GM12892 (cell line): ENCODE data around the gene ZBTB7C.

Source experiments
- POLR2A ChIP-seq: IDR thresholded peaks from 2 replicates; pipeline ENCODE4 v1.6.1; 2011; ENCODE audit warnings: low read depth, low read length, control low read depth
- TAF1 ChIP-seq: IDR thresholded peaks from 2 replicates; pipeline ENCODE4 v1.6.1; 2011; ENCODE audit warnings: low read depth, mild to moderate bottlenecking, control low read depth, low read length, borderline replicate concordance

- TF ChIP-seq POLR2A (no peak), TAF1 (no peak)
These were observed 328.6 kb downstream of the ZBTB7C start for GRCh38 chr18:48080546-48080945.
